Testis (tissue), 3 donors: ENCODE data around the gene CA9. TPM values are rescaled to one million over a fixed set of nuclear protein-coding genes. Genes with fewer than 3 reads are reported as not detected.

ENCODE experiments used
- DNase-seq: peaks from one replicate; pipeline ENCODE4 v3.0.0-alpha.2; 2019
- H3K27ac ChIP-seq, 2 donors: fragments of 200-600 bp; sonication (generic); one replicate each; pipeline ENCODE4 v1.5.1; 2019
- H3K27me3 ChIP-seq: fragments of 200-600 bp; sonication (generic); one replicate; pipeline ENCODE4 v1.5.1; 2019
- H3K36me3 ChIP-seq: fragments of 200-600 bp; sonication (generic); one replicate; pipeline ENCODE4 v1.5.1; 2017; ENCODE audit warnings: low read depth; ENCODE audit errors: missing control alignments
- H3K4me1 ChIP-seq: fragments of 200-600 bp; sonication (generic); one replicate; pipeline ENCODE4 v1.5.1; 2019
- H3K4me3 ChIP-seq, 2 donors: fragments of 200-600 bp; sonication (generic); one replicate each; pipeline ENCODE4 v1.5.1; 2017 to 2019
- H3K9me3 ChIP-seq: fragments of 200-600 bp; sonication (generic); one replicate; pipeline ENCODE4 v1.5.1; 2017
- CTCF ChIP-seq, 3 experiments: fragments of 450-650 bp in 2 of 3; fragments of 200-600 bp in 1 of 3; sonication (generic) in 1 of 3; IDR thresholded peaks; one replicate each; pipeline ENCODE4 v1.5.1; 2016 to 2019; ENCODE audit warnings: antibody characterized with exemption in 3 of 3, mild to moderate bottlenecking in 2 of 3, moderate library complexity in 1 of 3
- POLR2A ChIP-seq: fragments of 450-650 bp; IDR thresholded peaks from one replicate; pipeline ENCODE4 v1.6.1; 2017; ENCODE audit warnings: antibody characterized with exemption, mild to moderate bottlenecking, moderate library complexity
- WGBS, 2 donors: methylation state at CpG; one replicate each; pipeline ENCODE4 v1.1.5; 2018; 5-methylcytosine and 5-hydroxymethylcytosine counted together
- intact Hi-C: fragments of 100-400 bp; cut with DNase I; formaldehyde crosslinking; loops from one replicate; pipeline ENCODE4 v1.15.1; 2023; ENCODE audit warnings: low total_unique reads
- polyA plus RNA-seq: library from polyadenylated mRNA; stranded (reverse); fragments of 350-450 nt; fragmentation: Illumina TruSeq; extraction: RNeasy Lipid Tissue Mini Kit (QIAGEN cat#74804); gene quantifications from one replicate; pipeline ENCODE4 v1.2.3, GENCODE V29; 2014; ENCODE audit warnings: low read depth, low replicate concordance; ENCODE audit not compliant: insufficient read depth
- total RNA-seq, 2 donors: library from RNA; depleted of rRNA; stranded (reverse); fragments of >200 nt; gene quantifications; one replicate each; pipeline ENCODE4 v1.2.3, GENCODE V29; 2016

Gene CA9
- total and polyA plus RNA-seq, 3 donors from 2014 or later, result 11.0 to 50.5 (median 36.8) TPM

GRCh38 chr9:35690614-35691333, 17.0 kb downstream of the CA9 start:
- Histone ChIP-seq H3K9me3 (no peaks in the 10 kb centered on the region), H3K4me1 (peaks cover 15% of the 10 kb centered on the region), H3K36me3 (no peaks in the 10 kb centered on the region), H3K27ac (peak overlapping the region; percentile 83 to 93), H3K27me3 (no peaks in the 10 kb centered on the region), H3K4me3 (peak overlapping the region; percentile 64 to 77)
- 0 to 1% methylated on average over 36 to 60 of the region's 61 CpGs for WGBS, 2 donors
- peak; percentile 43 for TF ChIP-seq POLR2A
- TF ChIP-seq CTCF (IDR thresholded peaks at IDR 0.05), result no peak
- intact Hi-C loops, result no loop called here
- DNase-seq, result peak; percentile 80

GRCh38 chr9:35691334-35691650, 17.6 kb downstream of the CA9 start:
- Histone ChIP-seq H3K4me3 (peak overlapping the region; percentile 64 to 77), H3K4me1 (peaks cover 12% of the 10 kb centered on the region), H3K27me3 (no peaks in the 10 kb centered on the region), H3K27ac (peak overlapping the region; percentile 83 to 93), H3K36me3 (no peaks in the 10 kb centered on the region), H3K9me3 (no peaks in the 10 kb centered on the region)
- TF ChIP-seq POLR2A (no peak), CTCF (IDR thresholded peaks at IDR 0.05) (no peak)
- no peak for DNase-seq
- 5 to 13% methylated on average over 9 to 10 of the region's 10 CpGs for WGBS, 2 donors
- intact Hi-C loops, result no loop called here

GRCh38 chr9:35691757-35692301, 18.1 kb downstream of the CA9 start:
- 55 to 58% methylated on average over 13 of the region's 13 CpGs for WGBS, 2 donors
- no peaks in the 10 kb centered on the region for H3K9me3 ChIP-seq
- H3K4me1 ChIP-seq, result peaks cover 10% of the 10 kb centered on the region
- peak overlapping the region in 1 of 2 donors; percentile 77 for H3K4me3 ChIP-seq
- TF ChIP-seq CTCF (IDR thresholded peaks at IDR 0.05), result no peak
- TF ChIP-seq POLR2A, result no peak
- H3K27ac ChIP-seq, result peak overlapping the region; percentile 83 to 93
- DNase-seq, result no peak
- H3K27me3 ChIP-seq, result no peaks in the 10 kb centered on the region
- H3K36me3 ChIP-seq, result no peaks in the 10 kb centered on the region
- intact Hi-C loops, result no loop called here

GRCh38 chr9:35695943-35696401, 22.2 kb downstream of the CA9 start:
- intact Hi-C loops, result no loop called here
- no peak for DNase-seq
- peaks cover 13% of the 10 kb centered on the region for H3K4me1 ChIP-seq
- 77 to 84% methylated on average over 3 of the region's 3 CpGs for WGBS, 2 donors
- H3K9me3 ChIP-seq, result no peaks in the 10 kb centered on the region
- no peaks in the 10 kb centered on the region for H3K27me3 ChIP-seq
- H3K36me3 ChIP-seq, result no peaks in the 10 kb centered on the region
- H3K27ac ChIP-seq, result peak overlapping the region in 1 of 2 donors; percentile 53
- TF ChIP-seq POLR2A (no peak), CTCF (IDR thresholded peaks at IDR 0.05) (no peak)
- H3K4me3 ChIP-seq, result no peak overlapping the region
